Measurements from ENCODE around the gene POPDC3. TPM values are rescaled to one million over a fixed set of nuclear protein-coding genes. Genes with fewer than 3 reads are reported as not detected.

Gene POPDC3
- total RNA-seq, 1 experiment from 2014 or later: 0.70 TPM

- peaks cover 20% of the 10 kb centered on the region for H3K4me1 Mint-ChIP-seq (ENCODE audit: low read depth, unreplicated experiment)
- H3K27me3 ChIP-seq (replicated peaks; ENCODE audit: control insufficient read depth, insufficient read depth, low read length): no peaks in the 10 kb centered on the region
- peaks cover 4% of the 10 kb centered on the region for H3K36me3 Mint-ChIP-seq (ENCODE audit: insufficient read depth, unreplicated experiment)
- H3K27ac Mint-ChIP-seq (ENCODE audit: unreplicated experiment): no peak overlapping the region
- no TSS peak for BruUV-seq (replicated peaks)
- no peaks in the 10 kb centered on the region for H3K9me3 Mint-ChIP-seq (ENCODE audit: unreplicated experiment)
- no peaks in the 10 kb centered on the region for H3K36me3 ChIP-seq (ENCODE audit: control insufficient read depth, insufficient read depth, low read length)
- H3K4me3 ChIP-seq (ENCODE audit: low read depth, low read length): no peak overlapping the region
- no peak for TF ChIP-seq CTCF (IDR thresholded peaks at IDR 0.05; ENCODE audit: insufficient read depth in 1 of 2, low read depth in 1 of 2, low read length in 1 of 2, severe bottlenecking in 1 of 2, unreplicated experiment in 1 of 2)
- ChIA-PET POLR2A (no interaction called here), CTCF (no interaction called here)
- H3K27me3 Mint-ChIP-seq (ENCODE audit: insufficient read depth, unreplicated experiment): no peaks in the 10 kb centered on the region
- H3K9me3 ChIP-seq: no peaks in the 10 kb centered on the region
- no peak for DNase-seq
- intact Hi-C loops (cut with micrococcal nuclease; ENCODE audit: unreplicated experiment): no loop called here
- 0 out of 2 replicates have a peak, but pooled peaks cover 7% of the 10 kb centered on the region for H3K4me1 ChIP-seq
- H3K4me3 Mint-ChIP-seq (ENCODE audit: unreplicated experiment): no peak overlapping the region
Observed at GRCh38 chr6:105108631-105109262, 71.1 kb downstream of the POPDC3 start.

Other genes starting within 250 kb of the POPDC3 start
- 6.6 and 7.9 TPM in 2 replicates for gene LIN28B, start 222.9 kb downstream of the POPDC3 start, total RNA-seq (2022)
- gene PREP, start 223.1 kb upstream of the POPDC3 start, total RNA-seq (2022): 66.5 and 69.9 TPM in 2 replicates

Data from Caco-2 (cell line).